Large intestine (tissue), 3 donors: ENCODE data around the gene FRAS1. TPM values are rescaled to one million over a fixed set of nuclear protein-coding genes. Genes with fewer than 3 reads are reported as not detected.

Experiments
- DNase-seq, 2 donors: peaks; one replicate each; pipeline versions ENCODE4 v3.0.0 to v3.0.0-alpha.2; 2013
- H3K27ac ChIP-seq: one replicate; pipeline ENCODE4 v1.5.1; 2013; ENCODE audit warnings: low read length
- H3K27me3 ChIP-seq: 2 replicates; pipeline ENCODE4 v1.6.1; 2013; ENCODE audit warnings: low read length; ENCODE audit not compliant: control insufficient read depth, insufficient read depth
- H3K36me3 ChIP-seq: 2 replicates; pipeline ENCODE4 v1.6.1; 2013; ENCODE audit warnings: low read length; ENCODE audit not compliant: control insufficient read depth, insufficient read depth
- H3K4me1 ChIP-seq: one replicate; pipeline ENCODE4 v1.6.1; 2013; ENCODE audit warnings: low read length; ENCODE audit not compliant: control insufficient read depth, insufficient read depth
- H3K4me3 ChIP-seq: one replicate; pipeline ENCODE4 v1.5.1; 2013; ENCODE audit warnings: low read length
- H3K9me3 ChIP-seq: one replicate; pipeline ENCODE4 v1.6.1; 2013; ENCODE audit warnings: mild to moderate bottlenecking, low read depth, low read length, moderate library complexity; ENCODE audit not compliant: control insufficient read depth
- WGBS: methylation state at CpG from one replicate; pipeline ENCODE4 v1.1.5; 2013; ENCODE audit warnings: low lambda C conversion rate; ENCODE audit not compliant: insufficient coverage; 5-methylcytosine and 5-hydroxymethylcytosine counted together
- polyA plus RNA-seq: library from polyadenylated mRNA; unstranded; fragments of 120-200 nt; gene quantifications from one replicate; pipeline ENCODE4 v1.2.1, GENCODE V29; 2013

FRAS1 gene
- polyA plus RNA-seq, 1 donor, result 12.9 TPM

DNA sequence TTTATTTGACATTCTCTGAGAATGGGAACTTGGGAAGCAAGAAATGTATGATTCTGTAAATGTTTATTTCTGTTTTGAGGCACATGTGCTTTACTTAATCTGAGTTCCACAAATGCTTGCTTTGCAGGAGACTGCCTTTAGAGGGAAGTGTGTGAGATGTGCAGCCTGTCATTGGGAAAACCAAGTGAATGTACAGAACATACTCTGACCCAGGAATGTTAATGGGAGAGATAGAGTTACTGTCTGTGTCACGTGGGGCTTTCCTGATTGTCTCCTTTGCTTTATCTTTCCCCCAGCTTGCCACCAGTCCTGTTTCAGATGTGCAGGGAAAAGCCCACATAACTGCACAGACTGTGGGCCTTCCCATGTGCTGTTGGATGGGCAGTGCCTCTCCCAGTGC is 275.9 kb downstream of the FRAS1 start:
- no CpG with 5 or more reads among the region's 1 CpG for WGBS
- no peaks in the 10 kb centered on the region for H3K9me3 ChIP-seq
- H3K27ac ChIP-seq, result no peak overlapping the region
- H3K36me3 ChIP-seq, result peaks cover 7% of the 10 kb centered on the region
- no peaks in the 10 kb centered on the region for H3K27me3 ChIP-seq
- DNase-seq, result peak; percentile 13 to 29
- no peak overlapping the region for H3K4me3 ChIP-seq
- H3K4me1 ChIP-seq, result peaks cover 10% of the 10 kb centered on the region

- DNase-seq, result peak; percentile 26 to 66
- Histone ChIP-seq H3K4me1 (peaks cover 10% of the 10 kb centered on the region), H3K36me3 (peaks cover 9% of the 10 kb centered on the region), H3K4me3 (no peak overlapping the region), H3K27ac (no peak overlapping the region), H3K27me3 (no peaks in the 10 kb centered on the region), H3K9me3 (no peaks in the 10 kb centered on the region)
- no CpG with 5 or more reads among the region's 4 CpGs for WGBS
These were observed 279.2 kb downstream of the FRAS1 start for GRCh38 chr4:78336093-78336943.

- Histone ChIP-seq H3K27me3 (no peaks in the 10 kb centered on the region), H3K4me1 (peaks cover 10% of the 10 kb centered on the region), H3K4me3 (no peak overlapping the region), H3K27ac (no peak overlapping the region), H3K36me3 (peaks cover 9% of the 10 kb centered on the region), H3K9me3 (no peaks in the 10 kb centered on the region)
- DNase-seq, result no peak
- WGBS, result no CpG with 5 or more reads among the region's 9 CpGs
These were observed 280.3 kb downstream of the FRAS1 start for GRCh38 chr4:78337244-78338020.

DNA sequence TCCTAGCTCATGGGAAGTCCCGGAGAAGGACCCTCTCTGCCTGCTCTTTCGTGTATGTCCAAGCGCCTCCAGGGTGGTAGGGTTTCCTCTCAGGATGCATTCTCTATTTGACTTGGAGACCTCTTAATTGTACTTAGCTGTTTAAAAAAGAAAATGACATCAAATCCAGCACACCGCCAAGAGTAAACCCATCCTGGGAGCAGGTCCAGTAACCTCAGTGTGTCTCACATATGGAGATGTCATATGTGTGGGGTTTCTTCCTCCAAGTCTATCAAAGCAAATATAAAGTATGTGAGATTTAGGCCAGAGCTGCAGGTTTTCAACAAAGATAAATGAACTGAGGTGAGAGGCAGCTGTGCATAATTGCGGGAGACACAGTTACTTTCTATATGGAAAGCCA is 285.0 kb downstream of the FRAS1 start:
- Histone ChIP-seq H3K36me3 (peaks cover 7% of the 10 kb centered on the region), H3K4me1 (no peaks in the 10 kb centered on the region), H3K4me3 (no peak overlapping the region), H3K27ac (no peak overlapping the region), H3K27me3 (no peaks in the 10 kb centered on the region), H3K9me3 (no peaks in the 10 kb centered on the region)
- DNase-seq, result no peak
- 90% methylated on average over 2 of the region's 5 CpGs for WGBS

GRCh38 chr4:78343682-78344081 is 286.6 kb downstream of the FRAS1 start:
- H3K36me3 ChIP-seq, result no peaks in the 10 kb centered on the region
- H3K9me3 ChIP-seq, result no peaks in the 10 kb centered on the region
- no peak overlapping the region for H3K27ac ChIP-seq
- WGBS, result no CpG with 5 or more reads among the region's 3 CpGs
- H3K4me3 ChIP-seq, result no peak overlapping the region
- H3K4me1 ChIP-seq, result no peaks in the 10 kb centered on the region
- no peak for DNase-seq
- no peaks in the 10 kb centered on the region for H3K27me3 ChIP-seq

DNA sequence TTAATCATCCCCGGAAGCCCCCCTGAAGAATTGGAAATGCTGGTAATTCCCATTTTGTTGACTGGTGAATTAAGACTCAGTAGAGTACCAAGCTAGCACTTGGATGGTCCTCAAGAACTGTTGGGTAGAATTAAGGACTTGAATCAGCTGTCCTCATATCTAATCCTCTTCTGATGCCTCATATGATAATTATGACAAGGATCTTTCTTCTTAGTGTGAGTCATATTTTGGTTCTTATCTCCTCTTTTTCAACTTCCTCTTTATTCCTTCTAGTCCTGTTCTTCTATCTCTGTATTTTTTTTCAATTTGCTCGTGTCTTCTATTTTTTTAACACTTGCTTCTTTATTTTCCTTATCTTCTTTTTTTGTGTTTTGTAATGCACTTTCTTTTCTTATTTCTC is 288.1 kb downstream of the FRAS1 start:
- Histone ChIP-seq H3K4me1 (no peaks in the 10 kb centered on the region), H3K36me3 (no peaks in the 10 kb centered on the region), H3K27me3 (no peaks in the 10 kb centered on the region), H3K9me3 (no peaks in the 10 kb centered on the region), H3K27ac (no peak overlapping the region), H3K4me3 (no peak overlapping the region)
- DNase-seq, result no peak
- WGBS, result 73% methylated on average over 1 of the region's 2 CpGs

- Histone ChIP-seq H3K9me3 (no peaks in the 10 kb centered on the region), H3K27me3 (no peaks in the 10 kb centered on the region), H3K27ac (no peak overlapping the region), H3K4me3 (no peak overlapping the region), H3K4me1 (no peaks in the 10 kb centered on the region), H3K36me3 (no peaks in the 10 kb centered on the region)
- DNase-seq, result no peak
- 100% methylated on average over 1 of the region's 5 CpGs for WGBS
These were observed 289.1 kb downstream of the FRAS1 start for GRCh38 chr4:78346222-78346621.

- no peak overlapping the region for H3K27ac ChIP-seq
- DNase-seq, result no peak
- H3K4me3 ChIP-seq, result no peak overlapping the region
- no CpG with 5 or more reads among the region's 3 CpGs for WGBS
- H3K9me3 ChIP-seq, result no peaks in the 10 kb centered on the region
- no peaks in the 10 kb centered on the region for H3K27me3 ChIP-seq
- no peaks in the 10 kb centered on the region for H3K4me1 ChIP-seq
- no peaks in the 10 kb centered on the region for H3K36me3 ChIP-seq
These were observed 290.4 kb downstream of the FRAS1 start for GRCh38 chr4:78347527-78347926.

DNA sequence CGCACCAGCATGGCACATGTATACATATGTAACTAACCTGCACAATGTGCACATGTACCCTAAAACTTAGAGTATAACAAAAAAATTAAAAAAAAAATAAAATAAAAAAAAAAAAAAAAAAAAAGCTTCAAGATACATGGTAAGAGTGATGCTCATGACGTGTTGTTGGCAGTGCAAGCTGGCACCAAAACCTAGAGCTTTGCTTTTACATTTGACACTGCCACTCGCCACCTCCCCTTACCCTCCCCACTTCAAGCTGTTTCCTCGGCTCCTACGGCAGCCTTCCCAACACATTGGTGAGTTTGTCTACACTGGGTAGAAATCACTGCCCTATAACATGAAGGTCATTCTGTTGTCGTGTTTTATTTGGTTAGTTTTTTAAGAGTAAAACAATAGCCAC is 296.8 kb downstream of the FRAS1 start:
- WGBS, result 71% methylated on average over 1 of the region's 6 CpGs
- H3K4me1 ChIP-seq, result no peaks in the 10 kb centered on the region
- no peaks in the 10 kb centered on the region for H3K27me3 ChIP-seq
- DNase-seq, result no peak
- H3K27ac ChIP-seq, result no peak overlapping the region
- H3K9me3 ChIP-seq, result no peaks in the 10 kb centered on the region
- H3K36me3 ChIP-seq, result peaks cover 2% of the 10 kb centered on the region
- no peak overlapping the region for H3K4me3 ChIP-seq

DNA sequence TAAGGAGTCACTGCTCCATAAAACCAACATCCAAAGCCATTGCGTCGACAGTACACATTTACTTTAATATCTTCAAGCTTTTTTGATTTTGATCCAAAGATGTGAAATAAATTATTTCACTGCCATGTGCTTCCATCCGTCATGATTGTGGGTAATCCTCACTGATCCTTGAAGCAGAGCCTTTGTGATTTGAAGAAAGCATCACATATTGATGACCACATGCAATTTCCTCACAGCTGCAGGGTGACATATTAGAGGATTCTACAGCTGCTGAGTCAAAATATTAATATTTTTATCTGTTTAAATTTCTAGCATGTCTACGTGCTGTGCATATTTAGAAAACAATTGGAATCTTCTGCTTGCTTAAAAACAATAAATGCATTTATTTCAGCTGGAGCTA is 297.7 kb downstream of the FRAS1 start:
- Histone ChIP-seq H3K4me1 (peaks cover 4% of the 10 kb centered on the region), H3K36me3 (peaks cover 2% of the 10 kb centered on the region), H3K27ac (no peak overlapping the region), H3K4me3 (no peak overlapping the region), H3K27me3 (no peaks in the 10 kb centered on the region), H3K9me3 (no peaks in the 10 kb centered on the region)
- no peak for DNase-seq
- WGBS, result 80% methylated on average over 1 of the region's 4 CpGs
